ENCODE measurements around the gene MPPE1. TPM values are rescaled to one million over a fixed set of nuclear protein-coding genes. Genes with fewer than 3 reads are reported as not detected.

MPPE1 gene
- total and polyA plus RNA-seq, 9 of the 15 experiments (the other 6 are each of a cell fraction or from before 2014, with no cell fraction given): 10.7 to 19.5 (median 13.3) TPM

GRCh38 chr18:11951390-11951851 is 43.3 kb upstream of the MPPE1 start (continued):
- no peak for TF ChIP-seq GMEB1 (CRISPR knock-in tag; IDR thresholded peaks at IDR 0.05)
- TF ChIP-seq PHB2 (IDR thresholded peaks at IDR 0.05; ENCODE audit: low read depth): no peak
- TF ChIP-seq OTX1 (CRISPR knock-in tag; IDR thresholded peaks at IDR 0.05): no peak
- no peak for TF ChIP-seq MAX (CRISPR knock-in tag; IDR thresholded peaks at IDR 0.05)
- TF ChIP-seq NR2F6 (CRISPR knock-in tag; IDR thresholded peaks at IDR 0.05): no peak
- TF ChIP-seq, protein P1, sequence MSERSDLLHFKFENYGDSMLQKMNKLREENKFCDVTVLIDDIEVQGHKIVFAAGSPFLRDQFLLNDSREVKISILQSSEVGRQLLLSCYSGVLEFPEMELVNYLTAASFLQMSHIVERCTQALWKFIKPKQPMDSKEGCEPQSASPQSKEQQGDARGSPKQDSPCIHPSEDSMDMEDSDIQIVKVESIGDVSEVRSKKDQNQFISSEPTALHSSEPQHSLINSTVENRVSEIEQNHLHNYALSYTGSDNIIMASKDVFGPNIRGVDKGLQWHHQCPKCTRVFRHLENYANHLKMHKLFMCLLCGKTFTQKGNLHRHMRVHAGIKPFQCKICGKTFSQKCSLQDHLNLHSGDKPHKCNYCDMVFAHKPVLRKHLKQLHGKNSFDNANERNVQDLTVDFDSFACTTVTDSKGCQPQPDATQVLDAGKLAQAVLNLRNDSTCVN (CRISPR knock-in tag; IDR thresholded peaks at IDR 0.05): no peak
- no peak for TF ChIP-seq MAFK (IDR thresholded peaks at IDR 0.05; ENCODE audit: low read length)
- TF ChIP-seq, protein P2, sequence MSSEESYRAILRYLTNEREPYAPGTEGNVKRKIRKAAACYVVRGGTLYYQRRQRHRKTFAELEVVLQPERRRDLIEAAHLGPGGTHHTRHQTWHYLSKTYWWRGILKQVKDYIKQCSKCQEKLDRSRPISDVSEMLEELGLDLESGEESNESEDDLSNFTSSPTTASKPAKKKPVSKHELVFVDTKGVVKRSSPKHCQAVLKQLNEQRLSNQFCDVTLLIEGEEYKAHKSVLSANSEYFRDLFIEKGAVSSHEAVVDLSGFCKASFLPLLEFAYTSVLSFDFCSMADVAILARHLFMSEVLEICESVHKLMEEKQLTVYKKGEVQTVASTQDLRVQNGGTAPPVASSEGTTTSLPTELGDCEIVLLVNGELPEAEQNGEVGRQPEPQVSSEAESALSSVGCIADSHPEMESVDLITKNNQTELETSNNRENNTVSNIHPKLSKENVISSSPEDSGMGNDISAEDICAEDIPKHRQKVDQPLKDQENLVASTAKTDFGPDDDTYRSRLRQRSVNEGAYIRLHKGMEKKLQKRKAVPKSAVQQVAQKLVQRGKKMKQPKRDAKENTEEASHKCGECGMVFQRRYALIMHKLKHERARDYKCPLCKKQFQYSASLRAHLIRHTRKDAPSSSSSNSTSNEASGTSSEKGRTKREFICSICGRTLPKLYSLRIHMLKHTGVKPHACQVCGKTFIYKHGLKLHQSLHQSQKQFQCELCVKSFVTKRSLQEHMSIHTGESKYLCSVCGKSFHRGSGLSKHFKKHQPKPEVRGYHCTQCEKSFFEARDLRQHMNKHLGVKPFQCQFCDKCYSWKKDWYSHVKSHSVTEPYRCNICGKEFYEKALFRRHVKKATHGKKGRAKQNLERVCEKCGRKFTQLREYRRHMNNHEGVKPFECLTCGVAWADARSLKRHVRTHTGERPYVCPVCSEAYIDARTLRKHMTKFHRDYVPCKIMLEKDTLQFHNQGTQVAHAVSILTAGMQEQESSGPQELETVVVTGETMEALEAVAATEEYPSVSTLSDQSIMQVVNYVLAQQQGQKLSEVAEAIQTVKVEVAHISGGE (CRISPR knock-in tag; IDR thresholded peaks at IDR 0.05): no peak
- TF ChIP-seq POLR2AphosphoS5 (IDR thresholded peaks at IDR 0.05; ENCODE audit: control insufficient read depth, insufficient read depth, low read depth, low read length): peak; percentile 77; the same call in 1 of the 2 replicates
- TF ChIP-seq CCAR2 (IDR thresholded peaks at IDR 0.05; ENCODE audit: low read depth, low read length): no peak
- TF ChIP-seq MLLT1 (IDR thresholded peaks at IDR 0.05): 0 out of 4 replicates have a peak, but pooled peaks of 1 of the 2 experiments have one; percentile 32
- no peak for TF ChIP-seq FOXA3 (CRISPR knock-in tag; conservative IDR thresholded peaks at IDR 0.05 in 1 of 2, IDR thresholded peaks at IDR 0.05 in 1 of 2)
- TF ChIP-seq, protein P3, sequence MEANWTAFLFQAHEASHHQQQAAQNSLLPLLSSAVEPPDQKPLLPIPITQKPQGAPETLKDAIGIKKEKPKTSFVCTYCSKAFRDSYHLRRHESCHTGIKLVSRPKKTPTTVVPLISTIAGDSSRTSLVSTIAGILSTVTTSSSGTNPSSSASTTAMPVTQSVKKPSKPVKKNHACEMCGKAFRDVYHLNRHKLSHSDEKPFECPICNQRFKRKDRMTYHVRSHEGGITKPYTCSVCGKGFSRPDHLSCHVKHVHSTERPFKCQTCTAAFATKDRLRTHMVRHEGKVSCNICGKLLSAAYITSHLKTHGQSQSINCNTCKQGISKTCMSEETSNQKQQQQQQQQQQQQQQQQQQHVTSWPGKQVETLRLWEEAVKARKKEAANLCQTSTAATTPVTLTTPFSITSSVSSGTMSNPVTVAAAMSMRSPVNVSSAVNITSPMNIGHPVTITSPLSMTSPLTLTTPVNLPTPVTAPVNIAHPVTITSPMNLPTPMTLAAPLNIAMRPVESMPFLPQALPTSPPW (CRISPR knock-in tag; IDR thresholded peaks at IDR 0.05): peak; percentile 38; the same call in 1 of the 2 replicates
- TF ChIP-seq ASH1L (IDR thresholded peaks at IDR 0.05; ENCODE audit: borderline replicate concordance, low read depth, partially characterized antibody): no peak
- peak; percentile 75 for TF ChIP-seq SMARCE1 (IDR thresholded peaks at IDR 0.05)
- TF ChIP-seq GTF2A2 (tag; IDR thresholded peaks at IDR 0.05): no peak
